Epithelial cell of esophagus (primary cell): ENCODE measurements around the gene NOTO.

Experiments
- DNase-seq: peaks from one replicate; pipeline ENCODE4 v3.0.0; 2010; ENCODE audit warnings: low read depth
- H3K4me3 ChIP-seq: 2 replicates; pipeline ENCODE4 v1.5.1; 2011; ENCODE audit warnings: mild to moderate bottlenecking, low read length, control low read depth
- TF ChIP-seq, protein P1 (sequence below): IDR thresholded peaks from 2 replicates; pipeline ENCODE4 v1.5.1; 2011; ENCODE audit warnings: low read depth, mild to moderate bottlenecking, low read length, control low read depth, inconsistent platforms; ENCODE audit not compliant: insufficient read depth; ENCODE audit errors: missing control alignments

The NOTO gene

GRCh38 chr2:73172963-73173362 is 29.4 kb upstream of the NOTO start:
- H3K4me3 ChIP-seq, result no peak overlapping the region
- DNase-seq, result peak; percentile 76
- TF ChIP-seq, protein P1, sequence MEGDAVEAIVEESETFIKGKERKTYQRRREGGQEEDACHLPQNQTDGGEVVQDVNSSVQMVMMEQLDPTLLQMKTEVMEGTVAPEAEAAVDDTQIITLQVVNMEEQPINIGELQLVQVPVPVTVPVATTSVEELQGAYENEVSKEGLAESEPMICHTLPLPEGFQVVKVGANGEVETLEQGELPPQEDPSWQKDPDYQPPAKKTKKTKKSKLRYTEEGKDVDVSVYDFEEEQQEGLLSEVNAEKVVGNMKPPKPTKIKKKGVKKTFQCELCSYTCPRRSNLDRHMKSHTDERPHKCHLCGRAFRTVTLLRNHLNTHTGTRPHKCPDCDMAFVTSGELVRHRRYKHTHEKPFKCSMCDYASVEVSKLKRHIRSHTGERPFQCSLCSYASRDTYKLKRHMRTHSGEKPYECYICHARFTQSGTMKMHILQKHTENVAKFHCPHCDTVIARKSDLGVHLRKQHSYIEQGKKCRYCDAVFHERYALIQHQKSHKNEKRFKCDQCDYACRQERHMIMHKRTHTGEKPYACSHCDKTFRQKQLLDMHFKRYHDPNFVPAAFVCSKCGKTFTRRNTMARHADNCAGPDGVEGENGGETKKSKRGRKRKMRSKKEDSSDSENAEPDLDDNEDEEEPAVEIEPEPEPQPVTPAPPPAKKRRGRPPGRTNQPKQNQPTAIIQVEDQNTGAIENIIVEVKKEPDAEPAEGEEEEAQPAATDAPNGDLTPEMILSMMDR, result no peak

DNA sequence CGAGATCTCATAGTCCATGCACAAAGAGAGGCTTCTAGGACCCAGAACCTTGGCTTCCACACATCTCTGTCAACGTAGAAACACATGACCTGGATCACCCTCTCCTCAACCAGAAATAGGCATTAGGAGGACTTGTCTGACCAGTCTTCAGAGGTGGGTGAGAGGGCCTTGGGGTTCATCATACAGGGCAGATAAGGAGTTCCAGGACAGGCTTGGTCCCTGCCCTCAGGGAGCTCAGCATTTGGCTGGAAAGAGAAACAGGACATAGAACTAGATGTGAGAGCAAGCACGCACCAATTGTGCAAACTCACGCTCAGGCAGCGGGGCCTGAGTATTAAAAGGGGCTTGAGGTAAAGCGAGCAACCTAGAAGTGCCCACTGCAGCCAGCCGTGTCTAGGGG is 28.6 kb upstream of the NOTO start:
- no peak overlapping the region for H3K4me3 ChIP-seq
- DNase-seq, result no peak
- TF ChIP-seq, protein P1, result no peak

- H3K4me3 ChIP-seq, result no peak overlapping the region
- peak; percentile 51 for DNase-seq
- TF ChIP-seq, protein P1, result no peak
Measured at GRCh38 chr2:73174244-73174643, 28.1 kb upstream of the NOTO start.

- H3K4me3 ChIP-seq, result no peak overlapping the region
- TF ChIP-seq, protein P1, result no peak
- no peak for DNase-seq
Measured at GRCh38 chr2:73174941-73175662, 27.3 kb upstream of the NOTO start.

- TF ChIP-seq, protein P1, result no peak
- peak overlapping the region; percentile 25 for H3K4me3 ChIP-seq
- peak; percentile 46 for DNase-seq
Measured at GRCh38 chr2:73175663-73176204, 26.6 kb upstream of the NOTO start.

DNA sequence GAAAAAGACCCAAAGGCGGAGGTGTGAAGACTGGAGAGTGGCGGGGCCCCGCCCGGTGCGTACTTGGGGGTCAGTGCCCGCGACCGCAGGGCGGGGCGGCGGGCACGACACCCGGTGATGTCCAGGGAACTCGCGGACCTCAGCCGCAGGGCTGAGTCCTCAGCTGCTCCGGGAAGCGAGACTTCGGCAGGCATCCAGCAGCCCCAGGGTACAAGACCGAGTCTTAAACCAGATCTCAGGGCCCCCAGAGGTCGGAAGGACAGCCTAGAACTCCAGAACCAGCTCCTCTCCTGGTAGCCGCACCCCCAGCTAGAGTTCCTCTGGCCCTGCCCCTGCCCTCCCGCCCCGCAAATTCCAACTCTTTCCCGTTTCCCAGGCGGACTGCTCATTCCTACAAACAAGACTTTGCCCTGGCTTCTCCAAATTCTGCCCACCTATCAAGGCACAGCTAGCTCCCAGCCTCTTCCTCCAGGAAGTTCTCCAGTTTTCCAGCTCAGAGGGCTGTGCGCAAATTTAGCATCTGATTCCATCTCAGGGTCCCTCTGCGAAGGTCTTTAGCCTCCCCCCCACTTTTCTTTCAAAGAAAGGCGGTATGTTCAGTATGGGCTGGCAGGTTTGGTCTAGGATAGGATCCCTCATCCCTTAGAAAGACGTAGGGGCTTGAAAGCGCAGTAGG is 26.0 kb upstream of the NOTO start:
- DNase-seq, result no peak
- TF ChIP-seq, protein P1, result no peak
- peak overlapping the region; percentile 25 for H3K4me3 ChIP-seq
